PFSK-1 (cell line): ENCODE results near the gene RAP1GAP.

ENCODE experiments used
- FOXP2 ChIP-seq: optimal IDR thresholded peaks from 2 replicates; pipeline ENCODE3; 2011; ENCODE audit warnings: borderline replicate concordance, control low read depth, inconsistent platforms; ENCODE audit not compliant: insufficient read depth; ENCODE audit errors: extremely low read length, extremely low read depth
- POLR2AphosphoS5 ChIP-seq: IDR thresholded peaks from 2 replicates; pipeline ENCODE4 v1.6.1; 2012; ENCODE audit warnings: low read depth, mild to moderate bottlenecking, control low read depth, low read length, moderate library complexity
- REST ChIP-seq, 2 experiments: IDR thresholded peaks; 2 replicates each; pipeline versions ENCODE4 v1.6.1 to v1.8.0; 2011 to 2012; ENCODE audit warnings: low read depth in 2 of 2, low read length in 2 of 2, control low read depth in 1 of 2, inconsistent platforms in 1 of 2, mild to moderate bottlenecking in 1 of 2, moderate library complexity in 1 of 2; ENCODE audit not compliant: insufficient read depth in 1 of 2
- SIN3A ChIP-seq: IDR thresholded peaks from 2 replicates; pipeline ENCODE4 v1.6.1; 2012; ENCODE audit warnings: mild to moderate bottlenecking, low read length, moderate library complexity, borderline replicate concordance; ENCODE audit not compliant: insufficient read depth
- TAF1 ChIP-seq: IDR thresholded peaks from 2 replicates; pipeline ENCODE4 v1.6.1; 2012; ENCODE audit warnings: low read length, control low read depth, borderline replicate concordance; ENCODE audit not compliant: insufficient read depth

RAP1GAP gene

GRCh38 chr1:21667348-21668231 is 1.6 kb downstream of the RAP1GAP start:
- TF ChIP-seq REST (IDR thresholded peaks at IDR 0.05; ENCODE audit: insufficient read depth in 1 of 2, low read depth in 2 of 2, low read length in 2 of 2): no peak
- TF ChIP-seq TAF1: no peak
- no peak for TF ChIP-seq SIN3A
- no peak for TF ChIP-seq POLR2AphosphoS5
- TF ChIP-seq FOXP2: no peak

GRCh38 chr1:21666576-21667320 is 2.4 kb downstream of the RAP1GAP start:
- TF ChIP-seq REST (IDR thresholded peaks at IDR 0.05; ENCODE audit: insufficient read depth in 1 of 2, low read depth in 2 of 2, low read length in 2 of 2) (no peak), POLR2AphosphoS5 (no peak), TAF1 (no peak), SIN3A (no peak), FOXP2 (no peak)

GRCh38 chr1:21665711-21666575 is 3.2 kb downstream of the RAP1GAP start:
- TF ChIP-seq SIN3A (no peak), FOXP2 (no peak), TAF1 (no peak), REST (IDR thresholded peaks at IDR 0.05; ENCODE audit: insufficient read depth in 1 of 2, low read depth in 2 of 2, low read length in 2 of 2) (no peak), POLR2AphosphoS5 (no peak)

- TF ChIP-seq TAF1 (no peak), SIN3A (no peak), FOXP2 (no peak), REST (IDR thresholded peaks at IDR 0.05; ENCODE audit: insufficient read depth in 1 of 2, low read depth in 2 of 2, low read length in 2 of 2) (no peak), POLR2AphosphoS5 (no peak)
Measured at GRCh38 chr1:21664806-21665588, 4.2 kb downstream of the RAP1GAP start.
